ENCODE measurements around the gene SERPINB5.
A peak's percentile ranks its signal among the peaks of the same experiment; 100 is the strongest.
"Not testable (repeated sequence)": the region's sequence is repeated elsewhere in the genome, so short reads cannot be mapped to it uniquely, and the experiment has no call there.

SERPINB5 gene

DNA sequence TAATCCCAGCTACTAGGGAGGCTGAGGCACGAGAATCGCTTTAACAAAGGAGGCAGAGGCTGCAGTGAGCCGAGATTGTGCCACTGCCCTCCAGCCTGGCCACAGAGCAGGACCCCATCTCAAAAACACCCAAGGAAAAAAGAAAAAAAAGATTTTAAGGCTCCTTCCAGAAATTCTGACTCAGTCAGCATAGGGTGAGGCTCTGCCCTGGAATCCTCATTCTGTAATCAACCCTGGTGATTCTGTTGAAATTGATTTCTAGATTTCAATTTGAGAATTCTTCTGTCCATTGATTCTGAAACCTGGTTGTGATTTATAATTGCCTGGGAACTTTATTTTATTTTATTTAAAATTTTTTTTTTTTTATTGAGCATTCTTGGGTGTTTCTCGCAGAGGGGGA, 27.3 kb upstream of the SERPINB5 start:
- TF ChIP-seq, protein P1, sequence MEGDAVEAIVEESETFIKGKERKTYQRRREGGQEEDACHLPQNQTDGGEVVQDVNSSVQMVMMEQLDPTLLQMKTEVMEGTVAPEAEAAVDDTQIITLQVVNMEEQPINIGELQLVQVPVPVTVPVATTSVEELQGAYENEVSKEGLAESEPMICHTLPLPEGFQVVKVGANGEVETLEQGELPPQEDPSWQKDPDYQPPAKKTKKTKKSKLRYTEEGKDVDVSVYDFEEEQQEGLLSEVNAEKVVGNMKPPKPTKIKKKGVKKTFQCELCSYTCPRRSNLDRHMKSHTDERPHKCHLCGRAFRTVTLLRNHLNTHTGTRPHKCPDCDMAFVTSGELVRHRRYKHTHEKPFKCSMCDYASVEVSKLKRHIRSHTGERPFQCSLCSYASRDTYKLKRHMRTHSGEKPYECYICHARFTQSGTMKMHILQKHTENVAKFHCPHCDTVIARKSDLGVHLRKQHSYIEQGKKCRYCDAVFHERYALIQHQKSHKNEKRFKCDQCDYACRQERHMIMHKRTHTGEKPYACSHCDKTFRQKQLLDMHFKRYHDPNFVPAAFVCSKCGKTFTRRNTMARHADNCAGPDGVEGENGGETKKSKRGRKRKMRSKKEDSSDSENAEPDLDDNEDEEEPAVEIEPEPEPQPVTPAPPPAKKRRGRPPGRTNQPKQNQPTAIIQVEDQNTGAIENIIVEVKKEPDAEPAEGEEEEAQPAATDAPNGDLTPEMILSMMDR (IDR thresholded peaks at IDR 0.05; ENCODE audit: insufficient read depth, low read depth, low read length, missing control alignments), result no peak
- DNase-seq (ENCODE audit: low read depth), result peak; percentile 44
- no peak overlapping the region for H3K4me3 ChIP-seq (ENCODE audit: low read length)

DNA sequence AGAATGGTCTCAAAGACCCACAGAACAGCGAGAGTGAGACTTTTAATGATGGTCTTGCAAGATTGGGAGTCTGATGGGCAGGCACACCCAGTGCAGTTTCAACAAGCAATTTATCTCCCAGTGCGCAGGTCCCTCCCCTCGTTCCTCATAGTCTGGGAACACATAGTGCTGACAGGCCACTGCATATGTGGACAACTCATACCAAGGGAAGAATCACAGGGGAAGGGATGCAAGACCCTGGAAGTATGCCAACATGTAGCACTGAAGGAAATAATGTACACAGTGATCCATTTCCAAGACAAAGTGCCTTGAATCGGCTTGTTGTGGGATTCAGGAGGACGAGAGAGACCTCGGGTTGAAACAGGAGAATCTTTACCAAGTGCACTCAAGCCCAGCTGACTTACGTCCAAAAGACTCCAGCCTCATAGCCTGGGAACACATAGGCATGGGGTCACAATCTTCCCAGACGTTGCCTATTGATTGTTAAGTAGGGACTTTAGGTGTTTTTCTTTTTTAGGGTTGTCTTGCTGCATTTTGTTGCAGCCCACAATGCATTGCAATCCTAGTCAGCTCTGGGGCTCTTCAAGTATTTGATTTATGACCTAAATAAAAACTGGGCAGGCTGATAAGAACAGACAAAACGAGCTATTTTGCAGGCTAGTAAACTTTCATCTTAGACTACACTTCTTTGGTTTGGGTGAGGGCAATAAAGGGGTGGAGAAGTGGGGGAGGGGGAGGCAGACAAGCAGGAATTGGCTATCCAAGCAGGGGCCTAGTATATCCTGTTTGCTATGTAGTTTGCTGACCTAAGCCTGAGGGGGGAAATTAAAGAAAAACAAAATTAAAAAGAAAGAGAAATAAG, 24.7 kb upstream of the SERPINB5 start:
- DNase-seq (ENCODE audit: low read depth), result peak; percentile 97
- TF ChIP-seq, protein P1 (IDR thresholded peaks at IDR 0.05; ENCODE audit: insufficient read depth, low read depth, low read length, missing control alignments), result no peak

DNA sequence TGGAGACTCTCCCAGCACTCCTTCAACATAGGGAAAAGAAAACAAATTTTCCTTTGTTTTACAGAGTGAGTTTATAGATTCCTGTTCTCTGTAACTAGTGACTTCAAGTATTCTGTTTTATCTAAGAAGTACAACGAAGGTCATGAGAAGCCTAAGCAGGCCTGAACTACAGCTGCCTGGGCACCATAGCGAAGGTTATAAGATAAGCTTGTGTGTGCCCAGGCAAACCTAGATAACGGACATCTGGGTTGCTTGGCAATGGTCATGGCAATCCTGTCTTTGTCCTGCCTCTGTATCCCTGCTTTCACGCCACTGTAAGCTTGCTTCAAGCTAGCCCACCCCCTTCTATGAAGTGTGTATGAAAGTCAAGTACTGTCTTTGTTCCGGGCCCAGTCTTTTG, 24.0 kb upstream of the SERPINB5 start:
- DNase-seq (ENCODE audit: low read depth), result not testable (repeated sequence)

More for the DNA sequence above, 24.7 kb upstream of the SERPINB5 start:
- no peak overlapping the region for H3K4me3 ChIP-seq (ENCODE audit: low read length)

DNA sequence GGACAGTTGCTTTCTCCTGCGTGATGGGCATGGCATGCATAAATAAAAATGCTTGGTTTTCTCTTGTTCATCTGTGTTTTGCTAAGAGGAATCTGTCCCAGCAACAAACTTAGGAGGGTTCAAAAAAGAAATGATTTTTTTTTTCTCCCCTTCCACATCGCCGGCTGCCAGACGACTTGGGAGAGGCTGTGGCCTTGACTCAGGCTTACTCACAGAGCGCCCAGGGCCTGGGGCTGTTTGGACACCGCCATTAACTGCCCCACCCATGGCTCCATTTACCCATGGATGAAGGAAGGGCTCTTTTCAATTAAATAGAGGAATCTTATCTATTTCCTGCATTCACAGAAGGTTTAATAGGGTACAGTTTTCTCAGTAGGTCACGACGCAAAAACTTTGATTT, 22.3 kb upstream of the SERPINB5 start:
- peak; percentile 96 for DNase-seq (ENCODE audit: low read depth)
- no peak overlapping the region for H3K4me3 ChIP-seq (ENCODE audit: low read length)
- TF ChIP-seq, protein P1 (IDR thresholded peaks at IDR 0.05; ENCODE audit: insufficient read depth, low read depth, low read length, missing control alignments), result no peak

More for the DNA sequence above, 24.0 kb upstream of the SERPINB5 start:
- not testable (repeated sequence) for H3K4me3 ChIP-seq (ENCODE audit: low read length)

DNA sequence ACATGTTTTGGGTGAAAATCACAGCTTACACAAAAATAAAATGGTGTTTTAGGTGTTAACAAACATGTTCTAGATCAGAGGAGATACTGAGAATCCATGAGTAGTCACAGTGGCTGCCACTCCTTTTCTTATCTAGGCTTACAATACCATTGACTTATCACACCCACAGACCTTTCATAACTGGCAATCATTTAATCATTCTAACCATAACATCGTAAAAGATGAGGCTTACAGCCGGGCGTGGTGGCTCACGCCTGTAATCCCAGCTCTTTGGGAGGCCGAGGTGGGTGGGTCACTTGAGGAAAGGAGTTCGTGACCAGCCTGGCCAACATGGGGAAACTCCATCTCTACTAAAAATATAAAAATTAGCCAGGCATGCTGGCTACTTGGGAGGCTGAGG, 18.8 kb upstream of the SERPINB5 start:
- DNase-seq (ENCODE audit: low read depth), result peak; percentile 45
- H3K4me3 ChIP-seq (ENCODE audit: low read length), result no peak overlapping the region

DNA sequence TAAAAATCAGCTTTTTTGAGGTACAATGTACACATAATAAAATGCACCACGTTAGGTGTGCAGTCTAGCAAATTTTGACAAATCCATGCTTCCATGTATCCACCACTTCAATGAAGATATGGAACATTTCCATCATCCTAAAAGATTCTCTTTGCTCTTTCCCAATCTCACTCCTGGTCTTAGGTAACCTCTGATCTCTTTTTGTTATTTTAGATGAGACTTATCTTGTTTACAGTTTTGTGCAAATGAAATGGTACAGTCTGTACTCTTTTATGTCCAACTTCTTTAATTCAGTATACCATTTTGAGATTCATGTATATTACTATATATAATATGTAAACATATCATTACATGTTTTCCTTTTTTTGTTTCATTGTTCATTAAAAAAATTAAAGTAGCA, 16.3 kb upstream of the SERPINB5 start:
- H3K4me3 ChIP-seq (ENCODE audit: low read length), result no peak overlapping the region
- no peak for DNase-seq (ENCODE audit: low read depth)
- TF ChIP-seq, protein P1 (IDR thresholded peaks at IDR 0.05; ENCODE audit: insufficient read depth, low read depth, low read length, missing control alignments), result no peak

More for the DNA sequence above, 18.8 kb upstream of the SERPINB5 start:
- TF ChIP-seq, protein P1 (IDR thresholded peaks at IDR 0.05; ENCODE audit: insufficient read depth, low read depth, low read length, missing control alignments), result no peak

DNA sequence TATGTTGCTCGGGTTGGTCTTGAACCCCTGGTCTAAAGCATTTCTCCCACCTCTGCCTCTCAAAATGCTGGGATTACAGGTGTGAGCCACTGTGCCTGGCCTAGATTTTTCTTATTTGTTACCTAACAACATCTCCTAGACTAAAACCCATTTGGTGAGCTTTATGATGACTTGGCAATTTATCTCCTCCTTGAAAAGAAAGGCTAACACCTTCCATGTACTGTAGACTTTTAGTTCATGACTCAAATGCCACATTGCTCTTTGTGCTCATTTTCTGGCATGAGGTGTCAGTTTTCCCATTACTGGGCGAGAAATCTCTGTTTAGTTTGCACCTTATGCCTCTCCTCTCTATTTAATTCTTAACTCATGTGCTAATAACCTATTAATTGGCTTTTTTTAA, 12.3 kb upstream of the SERPINB5 start:
- no peak overlapping the region for H3K4me3 ChIP-seq (ENCODE audit: low read length)
- TF ChIP-seq, protein P1 (IDR thresholded peaks at IDR 0.05; ENCODE audit: insufficient read depth, low read depth, low read length, missing control alignments), result no peak
- DNase-seq (ENCODE audit: low read depth), result no peak

Data from epithelial cell of esophagus (primary cell).